ENCODE measurements around the gene TEAD2. TPM values are rescaled to one million over a fixed set of nuclear protein-coding genes. Genes with fewer than 3 reads are reported as not detected.

TEAD2 gene

DNA sequence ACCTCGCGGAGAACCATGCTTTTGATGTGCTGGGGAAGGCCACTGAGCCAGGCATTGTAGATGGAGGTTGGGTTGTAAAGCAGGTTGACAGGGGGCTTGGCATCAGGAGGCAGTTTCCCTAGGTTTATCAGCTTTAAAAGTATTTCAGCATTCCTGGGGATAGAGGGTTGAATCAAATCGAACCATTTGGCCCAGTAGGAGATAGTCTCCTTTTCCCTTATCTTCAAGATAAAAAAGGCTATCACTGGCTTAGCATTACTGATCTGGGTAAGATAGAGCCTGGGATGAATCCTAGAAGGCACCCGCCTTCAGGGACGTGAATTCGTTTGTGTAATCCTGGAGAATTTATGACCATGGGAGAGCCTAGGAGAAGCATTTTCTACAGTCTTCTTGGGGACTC lies 67.8 kb downstream of the TEAD2 start:
- no peak overlapping the region for H2BK12ac ChIP-seq (ENCODE audit: low read length)
- H3K4me1 ChIP-seq (ENCODE audit: control insufficient read depth in 2 of 2, insufficient read depth in 1 of 2, low read depth in 1 of 2, low read length in 2 of 2) = no peaks in the 10 kb centered on the region
- H3K4me3 ChIP-seq (ENCODE audit: low read length in 2 of 2) = no peak overlapping the region
- H3K27me3 ChIP-seq (ENCODE audit: control insufficient read depth in 3 of 3, insufficient read depth in 3 of 3, low read depth in 1 of 3, low read length in 3 of 3) = no peaks in the 10 kb centered on the region
- H3K18ac ChIP-seq (ENCODE audit: low read length) = no peak overlapping the region
- no peak overlapping the region for H3K4me2 ChIP-seq (ENCODE audit: insufficient read depth, low read length, poor library complexity, severe bottlenecking)
- no peak overlapping the region for H3K14ac ChIP-seq (ENCODE audit: low read length)
- H3K27ac ChIP-seq (replicated peaks; ENCODE audit: low read length) = no peak overlapping the region
- H2BK5ac ChIP-seq (ENCODE audit: low read length) = no peak overlapping the region
- no peaks in the 10 kb centered on the region for H3K9me3 ChIP-seq (replicated peaks in 1 of 2; ENCODE audit: control insufficient read depth in 2 of 2, insufficient read depth in 1 of 2, low read depth in 1 of 2, low read length in 2 of 2)
- no peak overlapping the region for H2AFZ ChIP-seq (ENCODE audit: low read length)
- peaks cover 3 to 51% of the 10 kb centered on the region in 2 donors for H3K36me3 ChIP-seq (replicated peaks in 1 of 2; ENCODE audit: control insufficient read depth in 2 of 2, insufficient read depth in 2 of 2, low read length in 2 of 2)
- no peak for DNase-seq (ENCODE audit: low spot score)
- WGBS, 2 donors (ENCODE audit: extremely low coverage in 2 of 2, insufficient read length in 2 of 2, insufficient replicate concordance in 1 of 2) = no CpG with 5 or more reads among the region's 6 CpGs
- H2AK5ac ChIP-seq (ENCODE audit: low read depth, low read length) = no peak overlapping the region
- H2BK120ac ChIP-seq (ENCODE audit: low read depth, low read length) = no peak overlapping the region
- no peaks in the 10 kb centered on the region for H3K79me1 ChIP-seq (ENCODE audit: low read depth, low read length)
- H3K23ac ChIP-seq (ENCODE audit: low read depth, low read length, poor library complexity) = no peak overlapping the region
- H4K91ac ChIP-seq (ENCODE audit: low read depth, low read length, poor library complexity) = no peak overlapping the region
- H2BK15ac ChIP-seq (ENCODE audit: low read length) = no peak overlapping the region
- no peak overlapping the region for H3K9ac ChIP-seq (ENCODE audit: low read depth, low read length, poor library complexity)
- H4K8ac ChIP-seq (ENCODE audit: low read depth, low read length) = no peak overlapping the region
- no peak overlapping the region for H3K4ac ChIP-seq (ENCODE audit: low read length)

Small RNA genes lying within 50 kb of the gene (small RNA-seq; reads per million reads assigned to genes)
- gene MIR4324 (ENCODE audit: insufficient read depth) = not detected

All from neuronal stem cell (in vitro differentiated cells).